A673 (cell line): ENCODE measurements around the gene CIAPIN1. TPM values are rescaled to one million over a fixed set of nuclear protein-coding genes. Genes with fewer than 3 reads are reported as not detected.

Source experiments
- BruUV-seq: library from RNA; stranded (reverse); fragments of 400-500 nt; replicated peaks from 2 replicates; lab custom pipeline; 2021; lab: Mats Ljungman, UMichigan
- CTCF ChIA-PET: fragments of 300-600 bp; sonication (Branson Sonifier 250); formaldehyde crosslinking; loops from one replicate; lab custom pipeline; 2022; ENCODE audit warnings: antibody characterized with exemption; lab: Charles Lee
- POLR2A ChIA-PET: fragments of 300-600 bp; sonication (Branson Sonifier 250); formaldehyde crosslinking; loops from one replicate; lab custom pipeline; 2022; ENCODE audit warnings: antibody characterized with exemption; ENCODE audit not compliant: low non-redundant PET; lab: Charles Lee
- DNase-seq: peaks from one replicate; pipeline ENCODE4 v3.0.0-alpha.2; 2015; ENCODE audit warnings: low spot score
- H3K27ac ChIP-seq: fragments of 200-600 bp; sonication (generic); 2 replicates; pipeline ENCODE4 v1.5.1; 2016; ENCODE audit warnings: mixed run types, low read depth, mild to moderate bottlenecking, mixed read lengths, antibody characterized with exemption, low read length; ENCODE audit not compliant: poor library complexity, severe bottlenecking
- H3K27me3 ChIP-seq: fragments of 200-600 bp; sonication (generic); replicated peaks from 2 replicates; pipeline ENCODE4 v1.6.1; 2017; ENCODE audit warnings: mixed run types, low read depth, mild to moderate bottlenecking, mixed read lengths, antibody characterized with exemption, low read length; ENCODE audit not compliant: insufficient read depth, poor library complexity
- H3K36me3 ChIP-seq: fragments of 200-600 bp; sonication (generic); 2 replicates; pipeline ENCODE4 v1.6.1; 2016; ENCODE audit warnings: mixed run types, mild to moderate bottlenecking, mixed read lengths, antibody characterized with exemption, low read length; ENCODE audit not compliant: insufficient read depth, poor library complexity, severe bottlenecking
- H3K4me1 ChIP-seq: fragments of 200-600 bp; sonication (generic); 2 replicates; pipeline ENCODE4 v1.6.1; 2017; ENCODE audit warnings: mixed run types, mild to moderate bottlenecking, mixed read lengths, antibody characterized with exemption, low read length; ENCODE audit not compliant: insufficient read depth, poor library complexity, severe bottlenecking
- H3K4me3 ChIP-seq: fragments of 200-600 bp; sonication (generic); 2 replicates; pipeline ENCODE4 v1.5.1; 2016; ENCODE audit warnings: low read depth, mixed run types, mild to moderate bottlenecking, mixed read lengths, low read length; ENCODE audit not compliant: poor library complexity, severe bottlenecking
- H3K9me3 ChIP-seq: fragments of 200-600 bp; sonication (generic); 2 replicates; pipeline ENCODE4 v1.6.1; 2016; ENCODE audit warnings: mixed run types, low read depth, mild to moderate bottlenecking, mixed read lengths, antibody characterized with exemption, low read length; ENCODE audit not compliant: poor library complexity, severe bottlenecking
- EZH2 ChIP-seq: fragments of 200-600 bp; sonication (generic); IDR thresholded peaks from 2 replicates; pipeline ENCODE4 v1.6.1; 2017; ENCODE audit warnings: borderline replicate concordance, low read depth, mild to moderate bottlenecking, mixed read lengths, antibody characterized with exemption, low read length; ENCODE audit not compliant: poor library complexity, severe bottlenecking
- intact Hi-C: fragments of 100-400 bp; cut with micrococcal nuclease; formaldehyde crosslinking; loops from one replicate; pipeline ENCODE4 v1.10.0; 2022; ENCODE audit not compliant: unreplicated experiment
- total RNA-seq: library from RNA; stranded (reverse); gene quantifications from 2 replicates; pipeline ENCODE4 v1.2.3, GENCODE V29; 2021
- TF ChIP-seq, protein P1 (sequence below): fragments of 300-800, 200-600 bp; sonication (generic); conservative IDR thresholded peaks from 2 replicates; pipeline ENCODE4 v1.5.1; 2017; ENCODE audit warnings: low read depth, mild to moderate bottlenecking, antibody characterized with exemption, low read length, moderate library complexity, mixed read lengths

The CIAPIN1 gene
- total RNA-seq, 1 experiment from 2014 or later, result 95.1 TPM

DNA sequence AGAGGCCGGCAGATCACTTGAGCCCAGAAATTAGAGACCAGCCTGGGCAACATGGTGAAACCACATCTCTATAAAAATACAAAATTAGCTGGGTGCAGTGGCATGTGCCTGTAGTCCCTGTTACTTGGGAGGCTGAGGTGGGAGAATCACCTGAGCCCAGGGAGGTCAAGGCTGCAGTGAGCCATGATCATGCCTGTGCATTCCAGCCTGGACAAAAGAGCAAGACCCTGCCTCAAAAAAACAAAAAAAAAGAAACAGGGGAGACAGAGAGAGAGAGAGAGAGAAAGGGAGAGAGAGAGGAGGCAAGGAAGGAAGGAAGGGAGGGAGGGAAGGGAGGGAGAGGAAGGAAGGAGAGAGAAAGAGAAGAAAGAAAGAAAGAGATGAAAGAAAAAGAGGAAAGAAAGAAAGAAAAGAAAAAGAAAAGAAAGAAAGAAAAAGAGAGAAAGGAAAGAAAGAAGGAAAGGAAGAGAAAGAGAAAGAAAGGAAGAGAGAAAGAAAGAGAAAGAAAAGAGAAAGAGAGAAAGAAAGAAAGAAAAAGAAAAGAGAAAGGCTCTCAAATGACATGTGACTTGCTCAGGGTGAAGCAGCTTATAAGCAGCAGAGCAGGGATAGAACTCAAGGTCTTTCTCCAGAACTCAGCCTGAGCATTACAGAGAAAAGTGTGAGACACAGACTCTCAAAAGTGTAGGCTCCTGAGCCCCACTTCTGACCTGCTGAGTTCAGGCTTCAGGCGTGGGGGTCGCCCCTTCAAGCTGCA lies 59.4 kb downstream of the CIAPIN1 start:
- CTCF ChIA-PET, result no interaction called here
- POLR2A ChIA-PET, result no interaction called here
- no peaks in the 10 kb centered on the region for H3K27me3 ChIP-seq
- DNase-seq, result no peak
- intact Hi-C loops, result no loop called here
- no peaks in the 10 kb centered on the region for H3K36me3 ChIP-seq
- peaks cover 4% of the 10 kb centered on the region for H3K4me1 ChIP-seq
- TF ChIP-seq EZH2, result no peak
- TF ChIP-seq, protein P1, sequence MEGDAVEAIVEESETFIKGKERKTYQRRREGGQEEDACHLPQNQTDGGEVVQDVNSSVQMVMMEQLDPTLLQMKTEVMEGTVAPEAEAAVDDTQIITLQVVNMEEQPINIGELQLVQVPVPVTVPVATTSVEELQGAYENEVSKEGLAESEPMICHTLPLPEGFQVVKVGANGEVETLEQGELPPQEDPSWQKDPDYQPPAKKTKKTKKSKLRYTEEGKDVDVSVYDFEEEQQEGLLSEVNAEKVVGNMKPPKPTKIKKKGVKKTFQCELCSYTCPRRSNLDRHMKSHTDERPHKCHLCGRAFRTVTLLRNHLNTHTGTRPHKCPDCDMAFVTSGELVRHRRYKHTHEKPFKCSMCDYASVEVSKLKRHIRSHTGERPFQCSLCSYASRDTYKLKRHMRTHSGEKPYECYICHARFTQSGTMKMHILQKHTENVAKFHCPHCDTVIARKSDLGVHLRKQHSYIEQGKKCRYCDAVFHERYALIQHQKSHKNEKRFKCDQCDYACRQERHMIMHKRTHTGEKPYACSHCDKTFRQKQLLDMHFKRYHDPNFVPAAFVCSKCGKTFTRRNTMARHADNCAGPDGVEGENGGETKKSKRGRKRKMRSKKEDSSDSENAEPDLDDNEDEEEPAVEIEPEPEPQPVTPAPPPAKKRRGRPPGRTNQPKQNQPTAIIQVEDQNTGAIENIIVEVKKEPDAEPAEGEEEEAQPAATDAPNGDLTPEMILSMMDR, result no peak
- no peak overlapping the region for H3K4me3 ChIP-seq
- no peaks in the 10 kb centered on the region for H3K9me3 ChIP-seq
- no peak overlapping the region for H3K27ac ChIP-seq
- BruUV-seq, result no TSS peak

DNA sequence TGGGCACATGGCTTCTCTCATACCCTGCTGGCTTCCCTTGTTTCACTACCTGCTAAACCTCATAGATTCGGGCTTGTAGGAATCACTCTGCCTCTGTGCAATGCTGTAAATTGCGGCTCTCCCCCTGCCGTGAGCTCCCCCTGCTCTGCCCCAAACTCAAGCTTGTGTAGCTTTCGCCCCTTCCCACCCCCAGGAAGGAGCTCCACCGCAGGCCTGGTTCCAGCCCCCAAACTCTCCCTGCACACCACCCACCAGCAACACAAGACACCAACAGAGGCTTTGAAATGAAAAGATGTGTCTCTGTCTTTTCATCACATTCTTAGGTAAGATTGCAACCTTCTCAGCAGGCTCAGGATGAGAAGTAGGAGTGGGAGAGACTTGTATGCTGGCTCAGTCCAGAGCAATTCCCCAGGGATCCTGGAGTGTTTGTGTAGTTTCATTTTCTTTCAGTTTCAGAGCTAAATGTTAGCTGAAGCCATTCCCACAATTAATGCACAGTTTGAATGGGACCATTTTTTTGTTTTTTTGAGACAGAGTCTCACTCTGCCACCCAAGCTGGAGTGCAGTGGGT lies 60.7 kb downstream of the CIAPIN1 start:
- Histone ChIP-seq H3K9me3 (no peaks in the 10 kb centered on the region), H3K36me3 (no peaks in the 10 kb centered on the region), H3K27me3 (no peaks in the 10 kb centered on the region), H3K4me1 (peaks cover 4% of the 10 kb centered on the region), H3K27ac (no peak overlapping the region), H3K4me3 (no peak overlapping the region)
- intact Hi-C loops, result no loop called here
- TF ChIP-seq, protein P1, result no peak
- TF ChIP-seq EZH2, result no peak
- ChIA-PET CTCF (interaction anchor here (0.5 kb wide), 1 partner anchor 428 kb away, joined by 6 read pairs; no protein-coding TSS in a partner anchor), POLR2A (no interaction called here)
- BruUV-seq, result no TSS peak
- DNase-seq, result peak; percentile 60

DNA sequence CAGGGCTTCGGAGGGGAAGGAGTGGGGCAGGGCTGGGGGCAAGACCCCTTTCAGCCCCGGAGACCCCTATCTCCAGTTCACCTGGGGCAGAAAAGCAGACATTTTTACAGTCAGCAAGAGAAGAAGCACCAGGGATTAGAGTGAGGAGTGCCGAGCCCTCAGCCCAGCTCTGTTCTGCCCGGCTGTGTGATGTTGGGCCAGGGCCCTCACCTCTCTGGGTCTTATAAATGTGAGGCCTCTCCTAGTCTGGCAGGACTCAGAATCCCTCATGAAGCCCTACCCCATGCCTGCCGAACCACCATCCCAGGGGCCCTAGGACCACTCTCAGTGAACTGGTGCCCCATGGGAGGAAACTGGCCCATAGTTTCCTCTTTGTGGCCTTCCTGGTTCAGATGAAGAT lies 62.1 kb downstream of the CIAPIN1 start:
- TF ChIP-seq, protein P1, result no peak
- no peak for TF ChIP-seq EZH2
- CTCF ChIA-PET, result no interaction called here
- Histone ChIP-seq H3K4me3 (no peak overlapping the region), H3K36me3 (no peaks in the 10 kb centered on the region), H3K9me3 (no peaks in the 10 kb centered on the region), H3K4me1 (peaks cover 4% of the 10 kb centered on the region), H3K27ac (no peak overlapping the region), H3K27me3 (no peaks in the 10 kb centered on the region)
- DNase-seq, result no peak
- intact Hi-C loops, result no loop called here
- POLR2A ChIA-PET, result no interaction called here
- no TSS peak for BruUV-seq
